Activated CD4-positive, alpha-beta T cell treated with anti-CD3 and anti-CD28 coated beads, Interleukin-2, amount 50 U/mL, for 1 hour (primary cell): ENCODE results near the gene C4orf46.
"Not testable (repeated sequence)": the region's sequence is repeated elsewhere in the genome, so short reads cannot be mapped to it uniquely, and the experiment has no call there.

Experiments used
- DNase-seq: peaks from one replicate; pipeline ENCODE4 v3.0.0-alpha.2; 2020

Gene C4orf46

GRCh38 chr4:158671665-158671914 is at the start of gene C4orf46:
Gene C4orf46, minus strand, starts transcription at chr4:158671887. Its CDS starts 86 bp downstream, at chr4:158671801.
- DNase-seq = no peak

GRCh38 chr4:158715802-158716201 is 44.1 kb upstream of the C4orf46 start:
- DNase-seq = no peak

- no peak for DNase-seq
Measured at GRCh38 chr4:158714937-158715336, 43.2 kb upstream of the C4orf46 start.

GRCh38 chr4:158712622-158713021 is 40.9 kb upstream of the C4orf46 start:
- DNase-seq = not testable (repeated sequence)

- DNase-seq = no peak
Measured at GRCh38 chr4:158710814-158711213, 39.1 kb upstream of the C4orf46 start.

GRCh38 chr4:158704274-158704673 is 32.6 kb upstream of the C4orf46 start:
- no peak for DNase-seq

- DNase-seq = no peak
Measured at GRCh38 chr4:158688813-158689212, 17.1 kb upstream of the C4orf46 start.

- no peak for DNase-seq
Measured at GRCh38 chr4:158682066-158682465, 10.4 kb upstream of the C4orf46 start.

- DNase-seq = no peak
Measured at GRCh38 chr4:158681629-158682028, 9.9 kb upstream of the C4orf46 start.

- no peak for DNase-seq
Measured at GRCh38 chr4:158678767-158679166, 7.1 kb upstream of the C4orf46 start.

GRCh38 chr4:158676076-158676475 is 4.4 kb upstream of the C4orf46 start:
- DNase-seq = no peak

- DNase-seq = no peak
Measured at GRCh38 chr4:158673633-158674032, 1.9 kb upstream of the C4orf46 start.

GRCh38 chr4:158671915-158672806 is 474 bp upstream of the C4orf46 start, which contains the start of gene ETFDH:
Gene ETFDH, plus strand, starts transcription at chr4:158672296. Its CDS starts 161 bp downstream, at chr4:158672457.
- peak; percentile 97 for DNase-seq

GRCh38 chr4:158670975-158671664 is 567 bp downstream of the C4orf46 start:
- DNase-seq = peak; percentile 37

GRCh38 chr4:158669310-158669709 is 2.4 kb downstream of the C4orf46 start:
- DNase-seq = no peak

- peak; percentile 13 for DNase-seq
Measured at GRCh38 chr4:158667651-158668198, 4.0 kb downstream of the C4orf46 start.

- DNase-seq = no peak
Measured at GRCh38 chr4:158666892-158667291, 4.8 kb downstream of the C4orf46 start.

- DNase-seq = no peak
Measured at GRCh38 chr4:158664806-158665205, 6.9 kb downstream of the C4orf46 start.

- not testable (repeated sequence) for DNase-seq
Measured at GRCh38 chr4:158663707-158664625, 7.7 kb downstream of the C4orf46 start.

GRCh38 chr4:158663255-158663654 is 8.4 kb downstream of the C4orf46 start:
- not testable (repeated sequence) for DNase-seq

- no peak for DNase-seq
Measured at GRCh38 chr4:158657291-158657690, 14.4 kb downstream of the C4orf46 start.

GRCh38 chr4:158656439-158656838 is 15.2 kb downstream of the C4orf46 start:
- no peak for DNase-seq

- no peak for DNase-seq
Measured at GRCh38 chr4:158652920-158653319, 18.8 kb downstream of the C4orf46 start.
